GM19468 (cell line): Measurements from ENCODE around the gene FAM53B.

ENCODE experiments used
- ATAC-seq: cut with Tn5 transposase; IDR thresholded peaks from one replicate; pipeline ENCODE4 v1.9.1; 2021; ENCODE audit warnings: mild to moderate bottlenecking, moderate library complexity, moderate number of reproducible peaks; ENCODE audit not compliant: unreplicated experiment; ENCODE audit errors: extremely low read depth

Gene FAM53B

GRCh38 chr10:124668517-124669051 lies 75.6 kb downstream of the FAM53B start:
- ATAC-seq = no peak

GRCh38 chr10:124667425-124668345 lies 76.5 kb downstream of the FAM53B start:
- no peak for ATAC-seq

GRCh38 chr10:124666494-124666893 lies 77.7 kb downstream of the FAM53B start:
- ATAC-seq = no peak

- ATAC-seq = no peak
These were observed 78.2 kb downstream of the FAM53B start for GRCh38 chr10:124665980-124666379.

- ATAC-seq = no peak
These were observed 78.6 kb downstream of the FAM53B start for GRCh38 chr10:124665558-124665957.

GRCh38 chr10:124665091-124665490 lies 79.1 kb downstream of the FAM53B start:
- no peak for ATAC-seq

GRCh38 chr10:124663766-124664360 lies 80.3 kb downstream of the FAM53B start:
- no peak for ATAC-seq

- no peak for ATAC-seq
These were observed 81.0 kb downstream of the FAM53B start for GRCh38 chr10:124663228-124663627.

- no peak for ATAC-seq
These were observed 82.5 kb downstream of the FAM53B start for GRCh38 chr10:124661660-124662180.

- ATAC-seq = no peak
These were observed 83.6 kb downstream of the FAM53B start for GRCh38 chr10:124660404-124661125.

GRCh38 chr10:124659380-124659779 lies 84.8 kb downstream of the FAM53B start:
- no peak for ATAC-seq

GRCh38 chr10:124658591-124659242 lies 85.5 kb downstream of the FAM53B start:
- no peak for ATAC-seq

- no peak for ATAC-seq
These were observed 86.4 kb downstream of the FAM53B start for GRCh38 chr10:124657806-124658205.

- no peak for ATAC-seq
These were observed 87.6 kb downstream of the FAM53B start for GRCh38 chr10:124656541-124656940.

GRCh38 chr10:124656113-124656490 lies 88.1 kb downstream of the FAM53B start:
- no peak for ATAC-seq

- ATAC-seq = no peak
These were observed 88.7 kb downstream of the FAM53B start for GRCh38 chr10:124655191-124656112.

GRCh38 chr10:124654686-124655085 lies 89.5 kb downstream of the FAM53B start:
- ATAC-seq = no peak

GRCh38 chr10:124653811-124654651 lies 90.1 kb downstream of the FAM53B start:
- ATAC-seq = no peak
